Activated B cell treated with CpG ODN at 0.5 μM for 24 hours (primary cell): ENCODE results near the gene PIEZO1. TPM values are rescaled to one million over a fixed set of nuclear protein-coding genes. Genes with fewer than 3 reads are reported as not detected.

Experiments
- ATAC-seq: fragments of 200-7000 bp; cut with Tn5 transposase; one replicate; pipeline ENCODE4 v1.10.0; 2021; ENCODE audit warnings: low read depth, mild to moderate bottlenecking, moderate library complexity
- CTCF ChIA-PET: fragments of 350-600 bp; sonication (Branson Sonifier 250); formaldehyde crosslinking; loops from one replicate; lab custom pipeline; 2021; ENCODE audit warnings: antibody characterized with exemption; lab: Charles Lee
- POLR2A ChIA-PET: fragments of 350-600 bp; sonication (Branson Sonifier 250); formaldehyde crosslinking; loops from one replicate; lab custom pipeline; 2021; ENCODE audit warnings: antibody characterized with exemption; lab: Charles Lee
- DNase-seq: peaks from one replicate; pipeline ENCODE4 v3.0.0; 2022
- H3K27ac Mint-ChIP-seq: one replicate; pipeline ENCODE4 v1.8.0; 2020; ENCODE audit warnings: mixed read lengths
- H3K27me3 Mint-ChIP-seq: one replicate; pipeline ENCODE4 v1.8.0; 2021; ENCODE audit warnings: mixed read lengths
- H3K36me3 Mint-ChIP-seq: one replicate; pipeline ENCODE4 v1.8.0; 2021; ENCODE audit warnings: low read depth, mixed read lengths
- H3K4me1 Mint-ChIP-seq: one replicate; pipeline ENCODE4 v1.8.0; 2021; ENCODE audit warnings: mixed read lengths
- H3K4me3 Mint-ChIP-seq: one replicate; pipeline ENCODE4 v1.8.0; 2020; ENCODE audit warnings: mild to moderate bottlenecking, mixed read lengths
- H3K9me3 Mint-ChIP-seq: one replicate; pipeline ENCODE4 v1.8.0; 2020; ENCODE audit warnings: mixed read lengths
- intact Hi-C: fragments of 100-400 bp; cut with micrococcal nuclease; formaldehyde crosslinking; loops from one replicate; pipeline ENCODE4 v1.15.1; 2024
- total RNA-seq: library from RNA; stranded (reverse); gene quantifications from 2 replicates; pipeline ENCODE4 v1.2.3, GENCODE V29; 2022
- TF ChIP-seq, protein P1 (sequence below): fragments of 200-600 bp; IDR thresholded peaks from one replicate; pipeline ENCODE4 v1.8.0; 2022; ENCODE audit warnings: antibody characterized with exemption, mild to moderate bottlenecking

The PIEZO1 gene
- total RNA-seq, 1 donor from 2014 or later = 85.9 TPM

GRCh38 chr16:88697116-88697830 is 87.7 kb downstream of the PIEZO1 start:
- POLR2A ChIA-PET = no interaction called here
- no peak overlapping the region for H3K27ac Mint-ChIP-seq
- CTCF ChIA-PET = interaction anchor here (1.1 kb wide), 1 partner anchor 10 kb away, joined by 3 read pairs; no protein-coding TSS in a partner anchor
- ATAC-seq = no peak
- intact Hi-C loops = no loop called here
- TF ChIP-seq, protein P1, sequence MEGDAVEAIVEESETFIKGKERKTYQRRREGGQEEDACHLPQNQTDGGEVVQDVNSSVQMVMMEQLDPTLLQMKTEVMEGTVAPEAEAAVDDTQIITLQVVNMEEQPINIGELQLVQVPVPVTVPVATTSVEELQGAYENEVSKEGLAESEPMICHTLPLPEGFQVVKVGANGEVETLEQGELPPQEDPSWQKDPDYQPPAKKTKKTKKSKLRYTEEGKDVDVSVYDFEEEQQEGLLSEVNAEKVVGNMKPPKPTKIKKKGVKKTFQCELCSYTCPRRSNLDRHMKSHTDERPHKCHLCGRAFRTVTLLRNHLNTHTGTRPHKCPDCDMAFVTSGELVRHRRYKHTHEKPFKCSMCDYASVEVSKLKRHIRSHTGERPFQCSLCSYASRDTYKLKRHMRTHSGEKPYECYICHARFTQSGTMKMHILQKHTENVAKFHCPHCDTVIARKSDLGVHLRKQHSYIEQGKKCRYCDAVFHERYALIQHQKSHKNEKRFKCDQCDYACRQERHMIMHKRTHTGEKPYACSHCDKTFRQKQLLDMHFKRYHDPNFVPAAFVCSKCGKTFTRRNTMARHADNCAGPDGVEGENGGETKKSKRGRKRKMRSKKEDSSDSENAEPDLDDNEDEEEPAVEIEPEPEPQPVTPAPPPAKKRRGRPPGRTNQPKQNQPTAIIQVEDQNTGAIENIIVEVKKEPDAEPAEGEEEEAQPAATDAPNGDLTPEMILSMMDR = no peak
- no peaks in the 10 kb centered on the region for H3K27me3 Mint-ChIP-seq
- H3K4me1 Mint-ChIP-seq = peaks cover 50% of the 10 kb centered on the region
- H3K9me3 Mint-ChIP-seq = no peaks in the 10 kb centered on the region
- H3K36me3 Mint-ChIP-seq = peaks cover 29% of the 10 kb centered on the region
- no peak overlapping the region for H3K4me3 Mint-ChIP-seq
- DNase-seq = no peak

DNA sequence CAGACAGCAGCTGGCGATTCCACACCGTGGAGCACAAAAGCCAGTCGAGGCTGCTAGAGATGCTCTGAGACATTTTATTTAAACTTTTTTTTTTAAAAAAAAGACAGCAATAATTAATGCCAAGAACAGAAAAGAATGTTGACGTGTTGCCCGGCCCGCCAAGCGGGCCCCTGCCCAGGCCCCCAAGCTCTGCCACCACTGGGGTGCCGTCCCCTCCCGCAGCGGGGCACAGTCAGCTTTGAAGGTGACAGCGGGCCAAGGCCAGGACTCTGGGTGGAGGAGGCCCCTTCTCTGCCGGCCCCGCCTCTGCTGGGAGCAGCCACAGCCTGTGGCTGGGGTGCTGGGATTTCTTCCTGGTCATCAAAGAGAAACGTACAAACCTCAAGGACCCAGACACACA is 88.6 kb downstream of the PIEZO1 start:
- no peak overlapping the region for H3K27ac Mint-ChIP-seq
- POLR2A ChIA-PET = no interaction called here

GRCh38 chr16:88695753-88696152 is 89.3 kb downstream of the PIEZO1 start:
- Mint-ChIP-seq H3K36me3 (peaks cover 29% of the 10 kb centered on the region), H3K27me3 (no peaks in the 10 kb centered on the region), H3K27ac (no peak overlapping the region), H3K4me1 (peaks cover 48% of the 10 kb centered on the region), H3K4me3 (no peak overlapping the region), H3K9me3 (no peaks in the 10 kb centered on the region)
- DNase-seq = no peak
- TF ChIP-seq, protein P1 = no peak
- CTCF ChIA-PET = no interaction called here
- intact Hi-C loops = no loop called here
- no peak for ATAC-seq
- POLR2A ChIA-PET = interaction anchor here (0.6 kb wide), 1 partner anchor 107 kb away, joined by 5 read pairs; no protein-coding TSS in a partner anchor

More for the DNA sequence above, 88.6 kb downstream of the PIEZO1 start:
- intact Hi-C loops = no loop called here
- DNase-seq (no peak), ATAC-seq (no peak)
- CTCF ChIA-PET = no interaction called here
- TF ChIP-seq, protein P1 = no peak
- Mint-ChIP-seq H3K27me3 (no peaks in the 10 kb centered on the region), H3K9me3 (no peaks in the 10 kb centered on the region), H3K36me3 (peaks cover 29% of the 10 kb centered on the region), H3K4me1 (peaks cover 50% of the 10 kb centered on the region), H3K4me3 (no peak overlapping the region)

DNA sequence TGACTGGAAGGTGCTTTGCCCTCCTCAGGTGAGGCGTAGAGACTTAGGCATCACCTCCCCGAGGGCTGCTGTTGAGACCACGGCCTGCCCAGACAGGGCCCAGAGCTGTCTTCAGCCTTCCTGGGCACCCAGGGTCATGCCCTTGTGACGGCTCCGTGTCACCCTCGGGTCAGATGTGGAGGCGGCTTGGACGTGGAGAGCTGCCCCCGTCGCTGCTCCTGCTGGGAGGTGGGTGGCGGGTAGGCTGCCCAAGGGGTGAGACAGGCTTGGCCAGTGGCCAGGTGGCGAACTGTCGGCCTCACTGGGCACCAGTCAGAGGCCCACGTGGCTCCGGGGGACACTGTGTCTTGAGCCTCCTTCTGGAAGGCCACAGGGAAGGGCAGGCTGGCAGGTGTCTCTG is 89.8 kb downstream of the PIEZO1 start:
- ChIA-PET POLR2A (interaction anchor here (0.6 kb wide), 1 partner anchor 108 kb away, joined by 5 read pairs; no protein-coding TSS in a partner anchor), CTCF (no interaction called here)
- H3K27ac Mint-ChIP-seq = no peak overlapping the region

More for the DNA sequence above, 89.8 kb downstream of the PIEZO1 start:
- Mint-ChIP-seq H3K4me3 (no peak overlapping the region), H3K4me1 (peaks cover 47% of the 10 kb centered on the region), H3K27me3 (no peaks in the 10 kb centered on the region), H3K36me3 (peaks cover 29% of the 10 kb centered on the region), H3K9me3 (no peaks in the 10 kb centered on the region)
- ATAC-seq = no peak
- TF ChIP-seq, protein P1 = no peak
- no peak for DNase-seq
- intact Hi-C loops = no loop called here
